Measurements from ENCODE around the gene CPXM2. TPM values are rescaled to one million over a fixed set of nuclear protein-coding genes. Genes with fewer than 3 reads are reported as not detected.

CPXM2 gene
- total and polyA plus RNA-seq, 4 donors = 0.05 to 0.92 (median 0.44) TPM

DNA sequence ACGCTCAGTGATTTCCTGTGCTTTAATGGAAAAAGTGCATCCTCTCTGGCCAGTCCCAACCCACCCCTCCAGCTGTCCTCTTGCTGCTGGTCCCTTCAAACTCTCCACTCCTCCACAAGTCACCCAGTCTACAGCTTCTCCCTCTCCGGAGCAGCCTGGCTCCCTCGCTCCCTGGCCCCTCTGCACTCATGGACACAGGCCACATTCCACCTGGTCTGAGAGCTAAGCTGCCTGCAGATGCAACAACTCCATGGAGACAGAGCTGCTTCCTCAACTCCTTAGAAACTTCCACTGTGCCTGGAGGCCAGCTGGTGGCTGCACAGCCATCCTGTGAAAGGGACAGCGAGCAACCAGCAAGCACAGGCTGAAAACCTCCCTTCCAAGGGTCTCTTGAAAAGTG is 137.5 kb downstream of the CPXM2 start (continued):
- no peak for TF ChIP-seq REST (IDR thresholded peaks at IDR 0.05)
- no peak for TF ChIP-seq NR2F2 (IDR thresholded peaks at IDR 0.05)
- no peak for TF ChIP-seq JUND (IDR thresholded peaks at IDR 0.05)
- TF ChIP-seq FOXA1 (IDR thresholded peaks at IDR 0.05) = no peak

DNA sequence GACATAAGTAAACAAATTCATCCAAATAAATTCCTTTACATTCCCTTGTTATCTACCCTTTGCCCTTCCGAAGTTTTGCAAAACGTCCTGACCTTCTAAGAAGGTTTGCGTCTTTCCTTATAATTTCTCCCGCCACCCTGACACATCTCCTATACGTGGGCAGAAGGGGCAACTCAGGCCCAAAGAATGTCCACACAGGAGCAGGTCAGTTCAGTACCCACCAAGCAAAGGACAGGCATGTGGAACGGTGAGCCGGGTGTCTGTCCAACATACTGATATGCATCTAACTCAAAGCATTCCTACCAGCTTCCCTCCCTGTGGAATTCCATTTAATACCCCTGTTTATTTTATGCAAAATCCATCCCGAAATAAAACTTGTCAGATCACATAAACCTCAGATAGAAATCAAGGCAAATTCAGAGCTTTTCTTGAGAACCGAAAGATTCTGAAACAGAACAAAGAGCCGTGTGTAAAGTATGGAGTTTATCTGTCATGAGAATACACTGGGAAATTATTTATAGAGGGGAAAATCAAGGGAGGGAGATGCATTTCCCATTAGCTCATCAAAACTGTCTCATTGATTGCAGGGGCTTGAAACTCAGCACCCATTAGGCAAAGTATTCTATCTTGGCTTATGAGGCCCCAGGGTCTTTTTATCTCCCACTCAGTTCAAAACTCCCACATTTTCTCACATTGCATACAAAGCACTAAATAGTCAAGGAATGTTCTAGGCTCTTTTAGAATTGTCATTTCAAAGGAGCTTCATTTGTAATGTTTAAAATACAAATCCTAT is 140.1 kb downstream of the CPXM2 start:
- Histone ChIP-seq H3K4me3 (ENCODE audit: low read depth in 1 of 3, low read length in 3 of 3) (no peak overlapping the region), H3K4me1 (ENCODE audit: control insufficient read depth in 4 of 4, insufficient read depth in 4 of 4, low read length in 3 of 4) (no peaks in the 10 kb centered on the region), H3K27me3 (ENCODE audit: control insufficient read depth in 4 of 4, insufficient read depth in 4 of 4, low read length in 3 of 4) (peaks cover 0 to 6% (median 0%) of the 10 kb centered on the region in 4 donors), H3K27ac (ENCODE audit: low read depth in 1 of 2, low read length in 2 of 2) (no peak overlapping the region), H3K9ac (ENCODE audit: low read depth in 1 of 2, low read length in 2 of 2) (no peak overlapping the region), H3K36me3 (ENCODE audit: control insufficient read depth in 4 of 4, insufficient read depth in 3 of 4, low read depth in 1 of 4, low read length in 3 of 4) (no peaks in the 10 kb centered on the region), H3K9me3 (ENCODE audit: control insufficient read depth in 4 of 4, low read length in 3 of 4) (peaks cover 0 to 4% (median 1%) of the 10 kb centered on the region in 4 donors)
- no peak for DNase-seq (ENCODE audit: low spot score)
- TF ChIP-seq HNF4A (conservative IDR thresholded peaks at IDR 0.05) = no peak
- TF ChIP-seq HNF4G (IDR thresholded peaks at IDR 0.05) = no peak
- no peak for TF ChIP-seq FOXA1 (IDR thresholded peaks at IDR 0.05)
- no peak for TF ChIP-seq TAF1 (conservative IDR thresholded peaks at IDR 0.05)
- no peak for TF ChIP-seq RAD21 (IDR thresholded peaks at IDR 0.05)
- TF ChIP-seq, protein P1, sequence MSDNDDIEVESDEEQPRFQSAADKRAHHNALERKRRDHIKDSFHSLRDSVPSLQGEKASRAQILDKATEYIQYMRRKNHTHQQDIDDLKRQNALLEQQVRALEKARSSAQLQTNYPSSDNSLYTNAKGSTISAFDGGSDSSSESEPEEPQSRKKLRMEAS (IDR thresholded peaks at IDR 0.05) = no peak
- TF ChIP-seq, protein P2, sequence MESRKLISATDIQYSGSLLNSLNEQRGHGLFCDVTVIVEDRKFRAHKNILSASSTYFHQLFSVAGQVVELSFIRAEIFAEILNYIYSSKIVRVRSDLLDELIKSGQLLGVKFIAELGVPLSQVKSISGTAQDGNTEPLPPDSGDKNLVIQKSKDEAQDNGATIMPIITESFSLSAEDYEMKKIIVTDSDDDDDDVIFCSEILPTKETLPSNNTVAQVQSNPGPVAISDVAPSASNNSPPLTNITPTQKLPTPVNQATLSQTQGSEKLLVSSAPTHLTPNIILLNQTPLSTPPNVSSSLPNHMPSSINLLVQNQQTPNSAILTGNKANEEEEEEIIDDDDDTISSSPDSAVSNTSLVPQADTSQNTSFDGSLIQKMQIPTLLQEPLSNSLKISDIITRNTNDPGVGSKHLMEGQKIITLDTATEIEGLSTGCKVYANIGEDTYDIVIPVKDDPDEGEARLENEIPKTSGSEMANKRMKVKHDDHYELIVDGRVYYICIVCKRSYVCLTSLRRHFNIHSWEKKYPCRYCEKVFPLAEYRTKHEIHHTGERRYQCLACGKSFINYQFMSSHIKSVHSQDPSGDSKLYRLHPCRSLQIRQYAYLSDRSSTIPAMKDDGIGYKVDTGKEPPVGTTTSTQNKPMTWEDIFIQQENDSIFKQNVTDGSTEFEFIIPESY (IDR thresholded peaks at IDR 0.05) = no peak
- TF ChIP-seq, protein P3, sequence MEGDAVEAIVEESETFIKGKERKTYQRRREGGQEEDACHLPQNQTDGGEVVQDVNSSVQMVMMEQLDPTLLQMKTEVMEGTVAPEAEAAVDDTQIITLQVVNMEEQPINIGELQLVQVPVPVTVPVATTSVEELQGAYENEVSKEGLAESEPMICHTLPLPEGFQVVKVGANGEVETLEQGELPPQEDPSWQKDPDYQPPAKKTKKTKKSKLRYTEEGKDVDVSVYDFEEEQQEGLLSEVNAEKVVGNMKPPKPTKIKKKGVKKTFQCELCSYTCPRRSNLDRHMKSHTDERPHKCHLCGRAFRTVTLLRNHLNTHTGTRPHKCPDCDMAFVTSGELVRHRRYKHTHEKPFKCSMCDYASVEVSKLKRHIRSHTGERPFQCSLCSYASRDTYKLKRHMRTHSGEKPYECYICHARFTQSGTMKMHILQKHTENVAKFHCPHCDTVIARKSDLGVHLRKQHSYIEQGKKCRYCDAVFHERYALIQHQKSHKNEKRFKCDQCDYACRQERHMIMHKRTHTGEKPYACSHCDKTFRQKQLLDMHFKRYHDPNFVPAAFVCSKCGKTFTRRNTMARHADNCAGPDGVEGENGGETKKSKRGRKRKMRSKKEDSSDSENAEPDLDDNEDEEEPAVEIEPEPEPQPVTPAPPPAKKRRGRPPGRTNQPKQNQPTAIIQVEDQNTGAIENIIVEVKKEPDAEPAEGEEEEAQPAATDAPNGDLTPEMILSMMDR (IDR thresholded peaks at IDR 0.05; ENCODE audit: low read depth, low read length, missing input control) = no peak
- no peak for TF ChIP-seq FOXA2 (IDR thresholded peaks at IDR 0.05)
- TF ChIP-seq JUND (IDR thresholded peaks at IDR 0.05) = no peak
- no peak for TF ChIP-seq RXRA (IDR thresholded peaks at IDR 0.05)
- TF ChIP-seq REST (IDR thresholded peaks at IDR 0.05) = no peak
- WGBS = 79% methylated on average over 10 of the region's 10 CpGs
